OCI-LY1 (cell line): ENCODE results near the gene KCNK2.

Experiments used
- EZH2 ChIP-seq: fragments of 200-600 bp; sonication (generic), shearing (Covaris generic); IDR thresholded peaks from 2 replicates; pipeline ENCODE4 v1.8.0; 2017; ENCODE audit warnings: borderline replicate concordance, mixed run types, mild to moderate bottlenecking, antibody characterized with exemption, low read length, moderate library complexity, mixed read lengths
- TF ChIP-seq, protein P1 (sequence below): fragments of 200-600 bp; sonication (generic), shearing (Covaris generic); IDR thresholded peaks from 2 replicates; pipeline ENCODE4 v1.5.1; 2017; ENCODE audit warnings: mild to moderate bottlenecking, antibody characterized with exemption, low read length, moderate library complexity, mixed read lengths

DNA sequence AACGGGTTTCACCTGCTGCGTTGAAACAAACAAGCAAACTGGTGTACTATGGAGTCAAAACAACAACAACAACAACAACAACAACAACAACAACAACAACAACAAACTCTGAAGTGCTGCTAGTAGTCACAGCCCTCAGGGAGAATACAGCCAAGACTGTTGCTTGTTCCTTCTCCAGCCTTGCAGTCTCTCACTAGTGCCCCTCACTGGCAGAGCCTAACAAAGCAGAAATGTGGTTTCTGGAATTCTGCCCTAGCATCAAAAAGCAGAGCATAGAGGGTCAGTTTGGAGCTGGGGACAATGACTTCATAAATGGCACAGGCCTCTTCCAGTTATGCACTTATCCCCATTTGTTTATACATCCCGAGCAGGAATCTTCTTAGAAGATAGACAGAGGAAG, 187.4 kb downstream of the KCNK2 start:
- TF ChIP-seq, protein P1, sequence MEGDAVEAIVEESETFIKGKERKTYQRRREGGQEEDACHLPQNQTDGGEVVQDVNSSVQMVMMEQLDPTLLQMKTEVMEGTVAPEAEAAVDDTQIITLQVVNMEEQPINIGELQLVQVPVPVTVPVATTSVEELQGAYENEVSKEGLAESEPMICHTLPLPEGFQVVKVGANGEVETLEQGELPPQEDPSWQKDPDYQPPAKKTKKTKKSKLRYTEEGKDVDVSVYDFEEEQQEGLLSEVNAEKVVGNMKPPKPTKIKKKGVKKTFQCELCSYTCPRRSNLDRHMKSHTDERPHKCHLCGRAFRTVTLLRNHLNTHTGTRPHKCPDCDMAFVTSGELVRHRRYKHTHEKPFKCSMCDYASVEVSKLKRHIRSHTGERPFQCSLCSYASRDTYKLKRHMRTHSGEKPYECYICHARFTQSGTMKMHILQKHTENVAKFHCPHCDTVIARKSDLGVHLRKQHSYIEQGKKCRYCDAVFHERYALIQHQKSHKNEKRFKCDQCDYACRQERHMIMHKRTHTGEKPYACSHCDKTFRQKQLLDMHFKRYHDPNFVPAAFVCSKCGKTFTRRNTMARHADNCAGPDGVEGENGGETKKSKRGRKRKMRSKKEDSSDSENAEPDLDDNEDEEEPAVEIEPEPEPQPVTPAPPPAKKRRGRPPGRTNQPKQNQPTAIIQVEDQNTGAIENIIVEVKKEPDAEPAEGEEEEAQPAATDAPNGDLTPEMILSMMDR = no peak
- TF ChIP-seq EZH2 = no peak
